ENCODE data around the gene PCED1A. TPM values are rescaled to one million over a fixed set of nuclear protein-coding genes. Genes with fewer than 3 reads are reported as not detected.

Gene PCED1A
- total RNA-seq (2014; rRNA removed; shearing (Covaris generic)): 18.9 and 31.5 TPM in 2 replicates

- DNase-seq (ENCODE audit: low read depth): peak; percentile 91
These were observed at the start of gene PCED1A, which contains the start of gene VPS16 for GRCh38 chr20:2840138-2840966. Gene PCED1A, minus strand, starts transcription at chr20:2840655. Its CDS starts 743 bp downstream, at chr20:2839912. Gene VPS16, plus strand, starts transcription at chr20:2840745. Its CDS starts 30 bp downstream, at chr20:2840775.

- no peak for DNase-seq (ENCODE audit: low read depth)
These were observed 49.3 kb upstream of the PCED1A start for GRCh38 chr20:2889797-2890196.

- no peak for DNase-seq (ENCODE audit: low read depth)
These were observed 48.8 kb upstream of the PCED1A start for GRCh38 chr20:2889209-2889608.

- DNase-seq (ENCODE audit: low read depth): no peak
These were observed 47.9 kb upstream of the PCED1A start for GRCh38 chr20:2888224-2888955.

GRCh38 chr20:2887715-2888114 is 47.3 kb upstream of the PCED1A start:
- DNase-seq (ENCODE audit: low read depth): no peak

- no peak for DNase-seq (ENCODE audit: low read depth)
These were observed 43.5 kb upstream of the PCED1A start for GRCh38 chr20:2883726-2884637.

- DNase-seq (ENCODE audit: low read depth): no peak
These were observed 40.2 kb upstream of the PCED1A start for GRCh38 chr20:2880650-2881049.

- peak; percentile 85 for DNase-seq (ENCODE audit: low read depth)
These were observed 38.7 kb upstream of the PCED1A start for GRCh38 chr20:2879146-2879545.

- DNase-seq (ENCODE audit: low read depth): no peak
These were observed 38.1 kb upstream of the PCED1A start for GRCh38 chr20:2878515-2878914.

- DNase-seq (ENCODE audit: low read depth): no peak
These were observed 35.3 kb upstream of the PCED1A start for GRCh38 chr20:2875690-2876203.

GRCh38 chr20:2874456-2874855 is 34.0 kb upstream of the PCED1A start:
- DNase-seq (ENCODE audit: low read depth): no peak

- peak; percentile 65 for DNase-seq (ENCODE audit: low read depth)
These were observed 33.2 kb upstream of the PCED1A start for GRCh38 chr20:2873747-2874041.

- peak; percentile 94 for DNase-seq (ENCODE audit: low read depth)
These were observed 32.7 kb upstream of the PCED1A start, which contains the start of gene PTPRA for GRCh38 chr20:2873010-2873746. Gene PTPRA, plus strand, starts transcription at chr20:2873481. Its CDS starts 90,797 bp downstream, at chr20:2964278.

- peak; percentile 67 for DNase-seq (ENCODE audit: low read depth)
These were observed 32.1 kb upstream of the PCED1A start for GRCh38 chr20:2872459-2873009.

GRCh38 chr20:2871661-2872458 is 31.4 kb upstream of the PCED1A start:
- no peak for DNase-seq (ENCODE audit: low read depth)

- peak; percentile 42 for DNase-seq (ENCODE audit: low read depth)
These were observed 30.6 kb upstream of the PCED1A start for GRCh38 chr20:2871111-2871465.

GRCh38 chr20:2869381-2869780 is 28.9 kb upstream of the PCED1A start:
- no peak for DNase-seq (ENCODE audit: low read depth)

- DNase-seq (ENCODE audit: low read depth): peak; percentile 31
These were observed 26.8 kb upstream of the PCED1A start for GRCh38 chr20:2867081-2867864.

- no peak for DNase-seq (ENCODE audit: low read depth)
These were observed 25.8 kb upstream of the PCED1A start for GRCh38 chr20:2866236-2866635.

Data from RPMI7951 (cell line).